Neuronal stem cell (in vitro differentiated cells): ENCODE data around the gene HNRNPH3.

Experiments
- DNase-seq: peaks from one replicate; pipeline ENCODE4 v3.0.0-alpha.2; 2013; ENCODE audit warnings: low spot score
- H2AFZ ChIP-seq: one replicate; pipeline ENCODE4 v1.6.1; 2013; ENCODE audit warnings: mild to moderate bottlenecking, low read length, inconsistent platforms
- H2AK5ac ChIP-seq: 2 replicates; pipeline ENCODE4 v1.6.1; 2013; ENCODE audit warnings: low read depth, mild to moderate bottlenecking, inconsistent platforms, low read length, moderate library complexity, mixed read lengths
- H2BK120ac ChIP-seq: 2 replicates; pipeline ENCODE4 v1.6.1; 2013; ENCODE audit warnings: low read depth, mild to moderate bottlenecking, inconsistent platforms, low read length, moderate library complexity, mixed read lengths
- H2BK12ac ChIP-seq: one replicate; pipeline ENCODE4 v1.6.1; 2013; ENCODE audit warnings: low read length, inconsistent platforms
- H2BK15ac ChIP-seq: 2 replicates; pipeline ENCODE4 v1.6.1; 2013; ENCODE audit warnings: mild to moderate bottlenecking, low read length, inconsistent platforms, mixed read lengths
- H2BK5ac ChIP-seq: one replicate; pipeline ENCODE4 v1.6.1; 2013; ENCODE audit warnings: inconsistent platforms, mild to moderate bottlenecking, low read length, moderate library complexity
- H3K14ac ChIP-seq: one replicate; pipeline ENCODE4 v1.6.1; 2013; ENCODE audit warnings: low read length, inconsistent platforms
- H3K18ac ChIP-seq: 2 replicates; pipeline ENCODE4 v1.6.1; 2013; ENCODE audit warnings: low read length, inconsistent platforms
- H3K23ac ChIP-seq: 2 replicates; pipeline ENCODE4 v1.6.1; 2013; ENCODE audit warnings: low read depth, mild to moderate bottlenecking, mixed read lengths, low read length, inconsistent platforms; ENCODE audit not compliant: poor library complexity
- H3K27ac ChIP-seq: replicated peaks from 3 replicates; pipeline ENCODE4 v1.5.1; 2013; ENCODE audit warnings: low read length, inconsistent platforms
- H3K27me3 ChIP-seq, 3 experiments: 2 replicates each; pipeline ENCODE4 v1.6.1; 2013; ENCODE audit warnings: low read length in 3 of 3, mild to moderate bottlenecking in 2 of 3, inconsistent platforms in 1 of 3, low read depth in 1 of 3, mixed read lengths in 1 of 3, moderate library complexity in 1 of 3; ENCODE audit not compliant: control insufficient read depth in 3 of 3, insufficient read depth in 3 of 3
- H3K36me3 ChIP-seq, 2 donors: replicated peaks in 1 of 2; 2 replicates each; pipeline ENCODE4 v1.6.1; 2013; ENCODE audit warnings: low read length in 2 of 2; ENCODE audit not compliant: control insufficient read depth in 2 of 2, insufficient read depth in 2 of 2
- H3K4ac ChIP-seq: 2 replicates; pipeline ENCODE4 v1.6.1; 2013; ENCODE audit warnings: inconsistent platforms, mild to moderate bottlenecking, low read length, moderate library complexity
- H3K4me1 ChIP-seq, 2 donors: 1 replicate in 1 of 2; 2 replicates in 1 of 2; pipeline ENCODE4 v1.6.1; 2013; ENCODE audit warnings: low read length in 2 of 2, low read depth in 1 of 2; ENCODE audit not compliant: control insufficient read depth in 2 of 2, insufficient read depth in 1 of 2
- H3K4me2 ChIP-seq: one replicate; pipeline ENCODE4 v1.6.1; 2013; ENCODE audit warnings: mild to moderate bottlenecking, low read length, inconsistent platforms; ENCODE audit not compliant: insufficient read depth, poor library complexity, severe bottlenecking
- H3K4me3 ChIP-seq, 2 donors: 2 replicates each; pipeline ENCODE4 v1.5.1; 2013; ENCODE audit warnings: low read length in 2 of 2, mild to moderate bottlenecking in 2 of 2, inconsistent platforms in 1 of 2, moderate library complexity in 1 of 2
- H3K79me1 ChIP-seq: one replicate; pipeline ENCODE4 v1.6.1; 2013; ENCODE audit warnings: low read depth, mild to moderate bottlenecking, inconsistent platforms, low read length, moderate library complexity
- H3K9ac ChIP-seq: one replicate; pipeline ENCODE4 v1.6.1; 2013; ENCODE audit warnings: mild to moderate bottlenecking, low read depth, low read length, inconsistent platforms; ENCODE audit not compliant: poor library complexity
- H3K9me3 ChIP-seq, 2 donors: replicated peaks in 1 of 2; 2 replicates each; pipeline versions ENCODE3 to v1.6.1; 2013; ENCODE audit warnings: low read length in 2 of 2, mild to moderate bottlenecking in 2 of 2, inconsistent platforms in 1 of 2, low read depth in 1 of 2, mixed read lengths in 1 of 2, moderate library complexity in 1 of 2; ENCODE audit not compliant: control insufficient read depth in 2 of 2, insufficient read depth in 1 of 2
- H4K8ac ChIP-seq: one replicate; pipeline ENCODE4 v1.6.1; 2013; ENCODE audit warnings: low read depth, mild to moderate bottlenecking, inconsistent platforms, low read length, moderate library complexity
- H4K91ac ChIP-seq: one replicate; pipeline ENCODE4 v1.6.1; 2013; ENCODE audit warnings: low read length, low read depth, mild to moderate bottlenecking, inconsistent platforms; ENCODE audit not compliant: poor library complexity
- WGBS, 2 donors: extraction: QIAGEN DNeasy Blood & Tissue Kit; methylation state at CpG; one replicate each; pipeline ENCODE4 v1.1.7; 2013; ENCODE audit warnings: missing lambda C conversion rate in 2 of 2, mixed read lengths in 1 of 2; ENCODE audit not compliant: insufficient read length in 2 of 2, insufficient replicate concordance in 1 of 2; ENCODE audit errors: extremely low coverage in 2 of 2; 5-methylcytosine and 5-hydroxymethylcytosine counted together

The HNRNPH3 gene

GRCh38 chr10:68385740-68386139 is 53.9 kb downstream of the HNRNPH3 start:
- Histone ChIP-seq H4K91ac (no peak overlapping the region), H3K27ac (no peak overlapping the region), H3K4me3 (no peak overlapping the region), H3K79me1 (no peaks in the 10 kb centered on the region), H3K4ac (no peak overlapping the region), H3K18ac (no peak overlapping the region), H2BK120ac (no peak overlapping the region), H3K4me1 (no peaks in the 10 kb centered on the region), H3K23ac (no peak overlapping the region), H3K9me3 (no peaks in the 10 kb centered on the region), H3K27me3 (no peaks in the 10 kb centered on the region), H3K9ac (no peak overlapping the region), H4K8ac (no peak overlapping the region), H2AFZ (no peak overlapping the region), H2BK12ac (no peak overlapping the region), H2BK5ac (no peak overlapping the region), H2BK15ac (no peak overlapping the region), H3K4me2 (no peak overlapping the region), H3K14ac (no peak overlapping the region), H3K36me3 (peaks cover 9 to 93% of the 10 kb centered on the region in 2 donors), H2AK5ac (no peak overlapping the region)
- no peak for DNase-seq
- no CpG with 5 or more reads among the region's 2 CpGs for WGBS, 2 donors
